HCT116 (cell line): ENCODE data around the gene TAF4. TPM values are rescaled to one million over a fixed set of nuclear protein-coding genes. Genes with fewer than 3 reads are reported as not detected.

ENCODE experiments used
- ATAC-seq: fragments of 200-7000 bp; cut with Tn5 transposase; 2 replicates; pipeline ENCODE4 v1.9.1; 2020; ENCODE audit warnings: mild to moderate bottlenecking, moderate library complexity
- BruUV-seq: library from RNA; stranded (reverse); fragments of 400-500 nt; replicated peaks from 2 replicates; lab custom pipeline; 2021; lab: Mats Ljungman, UMichigan
- CTCF ChIA-PET: fragments of 300-600 bp; sonication (Branson Sonifier 250); formaldehyde crosslinking; loops from one replicate; lab custom pipeline; 2021; ENCODE audit warnings: antibody characterized with exemption; lab: Charles Lee
- POLR2A ChIA-PET: fragments of 300-600, 350-600 bp; sonication (Branson Sonifier 250); formaldehyde crosslinking; loops from one replicate; lab custom pipeline; 2021; ENCODE audit warnings: antibody characterized with exemption; lab: Charles Lee
- RAD21 ChIA-PET, 2 experiments: fragments of 300-600 bp; sonication (Branson Sonifier 250); formaldehyde crosslinking; loops; one replicate each; lab custom pipeline; 2023; ENCODE audit warnings: low total read pairs in 2 of 2; ENCODE audit not compliant: uncharacterized antibody in 2 of 2, unreplicated experiment in 2 of 2, low non-redundant PET in 1 of 2; lab: Charles Lee
- DNase-seq: peaks from one replicate; pipeline ENCODE4 v3.0.0-alpha.2; 2010; ENCODE audit warnings: low read depth, low spot score
- H2AFZ ChIP-seq: fragments of 200-600 bp; shearing (Covaris generic), sonication (generic); 2 replicates; pipeline ENCODE4 v1.6.1; 2017; ENCODE audit warnings: low read depth, mixed run types, mixed read lengths, antibody characterized with exemption, low read length; ENCODE audit not compliant: poor library complexity, severe bottlenecking
- H3K27ac ChIP-seq: 2 replicates; pipeline ENCODE4 v1.5.1; 2012; ENCODE audit warnings: low read depth, low read length
- H3K27me3 ChIP-seq: fragments of 200-600 bp; sonication (generic); 2 replicates; pipeline ENCODE4 v1.6.1; 2016; ENCODE audit warnings: mixed run types, low read length, mixed read lengths; ENCODE audit not compliant: insufficient read depth
- H3K36me3 ChIP-seq, 2 experiments: fragments of 200-500 bp in 1 of 2; fragments of 200-600 bp in 1 of 2; sonication (Bioruptor generic) in 1 of 2; sonication (generic) in 1 of 2; 2 replicates each; pipeline versions ENCODE4 v1.5.1 to v1.6.1; 2014 to 2016; ENCODE audit warnings: low read length in 2 of 2, inconsistent platforms in 1 of 2, mixed read lengths in 1 of 2, mixed run types in 1 of 2; ENCODE audit not compliant: insufficient read depth in 2 of 2, control insufficient read depth in 1 of 2
- H3K4me1 ChIP-seq, 2 experiments: fragments of 200-600 bp in 1 of 2; sonication (generic) in 1 of 2; 2 replicates each; pipeline versions ENCODE4 v1.5.1 to v1.6.1; 2012 to 2017; ENCODE audit warnings: low read length in 2 of 2, inconsistent platforms in 1 of 2, mild to moderate bottlenecking in 1 of 2, mixed read lengths in 1 of 2, mixed run types in 1 of 2, moderate library complexity in 1 of 2; ENCODE audit not compliant: insufficient read depth in 2 of 2, control insufficient read depth in 1 of 2
- H3K4me2 ChIP-seq: fragments of 200-600 bp; sonication (generic); 2 replicates; pipeline ENCODE4 v1.6.1; 2017; ENCODE audit warnings: mixed run types, low read length, mixed read lengths
- H3K4me3 ChIP-seq, 2 experiments: fragments of 200-600 bp in 1 of 2; sonication (generic) in 1 of 2; replicated peaks in 1 of 2; 2 replicates each; pipeline ENCODE4 v1.5.1; 2011 to 2016; ENCODE audit warnings: low read length in 2 of 2, control low read depth in 1 of 2, low read depth in 1 of 2, mild to moderate bottlenecking in 1 of 2, mixed read lengths in 1 of 2, mixed run types in 1 of 2
- H3K79me2 ChIP-seq: fragments of 200-600 bp; sonication (generic); 2 replicates; pipeline ENCODE4 v1.6.1; 2017; ENCODE audit warnings: mild to moderate bottlenecking, mixed run types, low read length, moderate library complexity, mixed read lengths; ENCODE audit not compliant: insufficient read depth
- H3K9ac ChIP-seq: fragments of 200-600 bp; sonication (generic); 2 replicates; pipeline ENCODE4 v1.6.1; 2016; ENCODE audit warnings: low read length, mixed read lengths
- H3K9me2 ChIP-seq: fragments of 200-600 bp; sonication (generic), shearing (Covaris generic); 2 replicates; pipeline ENCODE4 v1.6.1; 2017; ENCODE audit warnings: mixed run types, mild to moderate bottlenecking, moderate library complexity; ENCODE audit not compliant: insufficient read depth
- H3K9me3 ChIP-seq, 2 experiments: fragments of 200-500 bp in 1 of 2; fragments of 200-600 bp in 1 of 2; sonication (Bioruptor generic) in 1 of 2; sonication (generic) in 1 of 2; 2 replicates each; pipeline ENCODE4 v1.6.1; 2014 to 2017; ENCODE audit warnings: low read length in 2 of 2, mixed read lengths in 2 of 2, inconsistent platforms in 1 of 2, low read depth in 1 of 2, mild to moderate bottlenecking in 1 of 2, mixed run types in 1 of 2, moderate library complexity in 1 of 2; ENCODE audit not compliant: control insufficient read depth in 1 of 2, insufficient read depth in 1 of 2
- H4K20me1 ChIP-seq: fragments of 200-600 bp; sonication (generic), shearing (Covaris generic); 2 replicates; pipeline ENCODE4 v1.6.1; 2017; ENCODE audit warnings: mixed run types, mild to moderate bottlenecking, moderate library complexity; ENCODE audit not compliant: insufficient read depth
- CBX3 ChIP-seq: IDR thresholded peaks from 2 replicates; pipeline ENCODE4 v1.6.1; 2012; ENCODE audit warnings: low read depth
- CEBPB ChIP-seq: IDR thresholded peaks from 2 replicates; pipeline ENCODE4 v1.6.1; 2012; ENCODE audit warnings: low read depth
- ELF1 ChIP-seq: IDR thresholded peaks from 2 replicates; pipeline ENCODE4 v1.6.1; 2012; ENCODE audit warnings: low read depth, borderline replicate concordance
- EZH2 ChIP-seq: fragments of 200-600 bp; sonication (generic); IDR thresholded peaks from 2 replicates; pipeline ENCODE4 v1.6.1; 2017; ENCODE audit warnings: antibody characterized with exemption, mixed run types
- EZH2phosphoT487 ChIP-seq: fragments of 200-600 bp; IDR thresholded peaks from 2 replicates; pipeline ENCODE4 v1.6.1; 2018; ENCODE audit warnings: antibody characterized with exemption, borderline replicate concordance
- JUND ChIP-seq: IDR thresholded peaks from 2 replicates; pipeline ENCODE4 v1.6.1; 2012
- POLR2A ChIP-seq: IDR thresholded peaks from 2 replicates; pipeline ENCODE4 v1.7.0; 2011; ENCODE audit warnings: borderline replicate concordance; ENCODE audit not compliant: insufficient read depth, insufficient read length; ENCODE audit errors: extremely low read depth
- POLR2AphosphoS5 ChIP-seq: IDR thresholded peaks from 2 replicates; pipeline ENCODE4 v1.6.1; 2011; ENCODE audit warnings: mild to moderate bottlenecking, low read depth, low read length, moderate library complexity
- RAD21 ChIP-seq: IDR thresholded peaks from 2 replicates; pipeline ENCODE4 v1.6.1; 2012; ENCODE audit warnings: low read depth, mild to moderate bottlenecking
- SIN3A ChIP-seq: IDR thresholded peaks from 2 replicates; pipeline ENCODE4 v1.6.1; 2012; ENCODE audit warnings: low read depth
- SRF ChIP-seq: IDR thresholded peaks from 2 replicates; pipeline ENCODE4 v1.6.1; 2012; ENCODE audit warnings: low read depth
- ZFX ChIP-seq: fragments of 450-650 bp; IDR thresholded peaks from 2 replicates; pipeline ENCODE4 v1.6.1; 2017
- ZNF274 ChIP-seq: fragments of 200-500 bp; sonication (Bioruptor generic); IDR thresholded peaks from 2 replicates; pipeline ENCODE4 v1.6.1; 2014; ENCODE audit warnings: mild to moderate bottlenecking, low read depth, low read length, inconsistent platforms
- intact Hi-C: fragments of 100-400 bp; cut with micrococcal nuclease; formaldehyde crosslinking; loops from 2 replicates; pipeline ENCODE4 v1.10.0; 2022
- total RNA-seq: library from RNA; stranded (reverse); gene quantifications from one replicate; pipeline ENCODE4 v1.2.1, GENCODE V29; 2021; ENCODE audit not compliant: unreplicated experiment
- TF ChIP-seq, protein P1 (sequence below): IDR thresholded peaks from 2 replicates; pipeline ENCODE4 v1.6.1; 2012; ENCODE audit warnings: low read depth
- TF ChIP-seq, protein P2 (sequence below): IDR thresholded peaks from 2 replicates; pipeline ENCODE4 v1.6.1; 2012
- TF ChIP-seq, protein P3 (sequence below), 3 experiments: fragments of 200-600 bp in 1 of 3; sonication (generic) in 1 of 3; IDR thresholded peaks in 2 of 3; conservative IDR thresholded peaks in 1 of 3; 2 replicates each; pipeline ENCODE4 v1.5.1; 2012 to 2017; ENCODE audit warnings: low read depth in 2 of 3, low read length in 2 of 3, antibody characterized with exemption in 1 of 3, borderline replicate concordance in 1 of 3, control low read depth in 1 of 3, mild to moderate bottlenecking in 1 of 3, mixed read lengths in 1 of 3, mixed run types in 1 of 3, moderate library complexity in 1 of 3; ENCODE audit not compliant: insufficient read depth in 1 of 3

TAF4 gene
- total RNA-seq, 1 experiment from 2014 or later, result 26.8 TPM

DNA sequence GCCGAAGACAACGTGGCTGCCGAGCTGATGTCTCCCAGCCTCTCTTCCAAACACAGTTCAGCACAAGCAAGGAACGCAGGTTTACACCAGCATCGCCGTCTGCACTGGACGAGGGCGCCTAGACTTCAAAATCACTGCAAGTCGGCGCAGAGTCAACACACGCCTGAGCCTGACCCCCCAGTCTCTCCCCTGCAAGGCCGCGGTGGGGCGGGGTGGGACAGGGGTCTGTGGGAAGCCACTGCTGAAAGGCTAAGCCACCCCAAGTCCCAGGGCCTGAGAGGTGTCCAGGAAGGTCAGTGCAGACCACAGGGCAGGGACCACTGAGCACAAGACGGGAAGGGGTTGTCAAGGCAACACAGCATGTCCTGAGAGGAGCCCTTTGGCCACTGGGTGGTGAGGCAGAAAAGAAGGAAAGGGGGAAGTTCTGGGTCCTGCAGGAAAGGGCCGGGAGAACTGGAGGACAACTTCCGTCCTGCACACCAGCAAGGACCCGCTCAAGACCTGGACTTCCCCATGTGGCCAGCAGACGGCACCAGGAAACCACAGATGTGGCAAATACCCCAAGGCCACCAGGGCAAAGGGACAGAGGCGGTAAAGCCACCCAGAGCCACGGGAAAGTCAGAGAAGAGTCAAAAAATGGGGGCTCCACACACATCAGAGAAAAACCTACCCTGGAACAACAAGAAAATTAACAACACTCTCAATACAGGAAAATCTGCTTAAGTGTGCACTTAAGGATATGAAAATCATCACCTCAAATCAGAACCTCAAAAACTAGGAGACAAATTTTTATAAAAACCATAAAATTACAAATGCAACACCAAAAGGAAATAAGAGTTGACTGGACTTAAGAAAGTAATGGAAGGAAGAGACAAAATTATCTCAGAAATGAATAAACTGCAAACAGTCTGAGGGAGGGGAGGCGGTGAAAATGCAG lies 84.8 kb downstream of the TAF4 start:
- Histone ChIP-seq H3K27me3 (no peaks in the 10 kb centered on the region), H3K4me1 (no peaks in the 10 kb centered on the region), H3K36me3 (peaks cover 0 to 4% of the 10 kb centered on the region in 2 experiments; a peak in 2 of 4 replicates), H3K9ac (no peak overlapping the region), H2AFZ (no peak overlapping the region), H4K20me1 (no peaks in the 10 kb centered on the region), H3K9me3 (no peaks in the 10 kb centered on the region), H3K4me3 (no peak overlapping the region), H3K4me2 (no peak overlapping the region), H3K79me2 (peaks cover 3% of the 10 kb centered on the region), H3K9me2 (no peaks in the 10 kb centered on the region), H3K27ac (no peak overlapping the region)
- DNase-seq (peak; percentile 3), ATAC-seq (peak; percentile 78)
- ChIA-PET CTCF (no interaction called here), POLR2A (no interaction called here), RAD21 (no interaction called here)
- no TSS peak for BruUV-seq
- TF ChIP-seq POLR2AphosphoS5 (no peak), POLR2A (no peak), EZH2 (no peak), EZH2phosphoT487 (no peak), ZNF274 (no peak), SIN3A (no peak), CEBPB (no peak), CBX3 (no peak), ELF1 (no peak), JUND (no peak), ZFX (no peak), SRF (no peak), RAD21 (peak; percentile 63; the same call in 1 of the 2 replicates)
- TF ChIP-seq, protein P1, sequence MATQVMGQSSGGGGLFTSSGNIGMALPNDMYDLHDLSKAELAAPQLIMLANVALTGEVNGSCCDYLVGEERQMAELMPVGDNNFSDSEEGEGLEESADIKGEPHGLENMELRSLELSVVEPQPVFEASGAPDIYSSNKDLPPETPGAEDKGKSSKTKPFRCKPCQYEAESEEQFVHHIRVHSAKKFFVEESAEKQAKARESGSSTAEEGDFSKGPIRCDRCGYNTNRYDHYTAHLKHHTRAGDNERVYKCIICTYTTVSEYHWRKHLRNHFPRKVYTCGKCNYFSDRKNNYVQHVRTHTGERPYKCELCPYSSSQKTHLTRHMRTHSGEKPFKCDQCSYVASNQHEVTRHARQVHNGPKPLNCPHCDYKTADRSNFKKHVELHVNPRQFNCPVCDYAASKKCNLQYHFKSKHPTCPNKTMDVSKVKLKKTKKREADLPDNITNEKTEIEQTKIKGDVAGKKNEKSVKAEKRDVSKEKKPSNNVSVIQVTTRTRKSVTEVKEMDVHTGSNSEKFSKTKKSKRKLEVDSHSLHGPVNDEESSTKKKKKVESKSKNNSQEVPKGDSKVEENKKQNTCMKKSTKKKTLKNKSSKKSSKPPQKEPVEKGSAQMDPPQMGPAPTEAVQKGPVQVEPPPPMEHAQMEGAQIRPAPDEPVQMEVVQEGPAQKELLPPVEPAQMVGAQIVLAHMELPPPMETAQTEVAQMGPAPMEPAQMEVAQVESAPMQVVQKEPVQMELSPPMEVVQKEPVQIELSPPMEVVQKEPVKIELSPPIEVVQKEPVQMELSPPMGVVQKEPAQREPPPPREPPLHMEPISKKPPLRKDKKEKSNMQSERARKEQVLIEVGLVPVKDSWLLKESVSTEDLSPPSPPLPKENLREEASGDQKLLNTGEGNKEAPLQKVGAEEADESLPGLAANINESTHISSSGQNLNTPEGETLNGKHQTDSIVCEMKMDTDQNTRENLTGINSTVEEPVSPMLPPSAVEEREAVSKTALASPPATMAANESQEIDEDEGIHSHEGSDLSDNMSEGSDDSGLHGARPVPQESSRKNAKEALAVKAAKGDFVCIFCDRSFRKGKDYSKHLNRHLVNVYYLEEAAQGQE, result no peak
- TF ChIP-seq, protein P2, sequence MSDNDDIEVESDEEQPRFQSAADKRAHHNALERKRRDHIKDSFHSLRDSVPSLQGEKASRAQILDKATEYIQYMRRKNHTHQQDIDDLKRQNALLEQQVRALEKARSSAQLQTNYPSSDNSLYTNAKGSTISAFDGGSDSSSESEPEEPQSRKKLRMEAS, result no peak
- TF ChIP-seq, protein P3, sequence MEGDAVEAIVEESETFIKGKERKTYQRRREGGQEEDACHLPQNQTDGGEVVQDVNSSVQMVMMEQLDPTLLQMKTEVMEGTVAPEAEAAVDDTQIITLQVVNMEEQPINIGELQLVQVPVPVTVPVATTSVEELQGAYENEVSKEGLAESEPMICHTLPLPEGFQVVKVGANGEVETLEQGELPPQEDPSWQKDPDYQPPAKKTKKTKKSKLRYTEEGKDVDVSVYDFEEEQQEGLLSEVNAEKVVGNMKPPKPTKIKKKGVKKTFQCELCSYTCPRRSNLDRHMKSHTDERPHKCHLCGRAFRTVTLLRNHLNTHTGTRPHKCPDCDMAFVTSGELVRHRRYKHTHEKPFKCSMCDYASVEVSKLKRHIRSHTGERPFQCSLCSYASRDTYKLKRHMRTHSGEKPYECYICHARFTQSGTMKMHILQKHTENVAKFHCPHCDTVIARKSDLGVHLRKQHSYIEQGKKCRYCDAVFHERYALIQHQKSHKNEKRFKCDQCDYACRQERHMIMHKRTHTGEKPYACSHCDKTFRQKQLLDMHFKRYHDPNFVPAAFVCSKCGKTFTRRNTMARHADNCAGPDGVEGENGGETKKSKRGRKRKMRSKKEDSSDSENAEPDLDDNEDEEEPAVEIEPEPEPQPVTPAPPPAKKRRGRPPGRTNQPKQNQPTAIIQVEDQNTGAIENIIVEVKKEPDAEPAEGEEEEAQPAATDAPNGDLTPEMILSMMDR (IDR thresholded peaks at IDR 0.05 in 2 of 3, conservative IDR thresholded peaks at IDR 0.05 in 1 of 3; ENCODE audit: borderline replicate concordance in 1 of 3, insufficient read depth in 1 of 3, low read depth in 2 of 3, low read length in 2 of 3), result peak; percentile 26 to 55 (median 52); a peak in 4 of 6 replicates
- intact Hi-C loops, result no loop called here
